GM23338 (cell line): ENCODE results near the gene KIF25. TPM values are rescaled to one million over a fixed set of nuclear protein-coding genes. Genes with fewer than 3 reads are reported as not detected.

Experiments
- ATAC-seq: fragments of 200-7000 bp; cut with Tn5 transposase; 3 replicates; pipeline ENCODE4 v1.9.1; 2020
- DNase-seq: peaks from one replicate; pipeline ENCODE4 v3.0.0-alpha.2; 2015; ENCODE audit warnings: low spot score
- H2AFZ ChIP-seq: fragments of 200-600 bp; sonication (generic); 2 replicates; pipeline ENCODE4 v1.8.0; 2016; ENCODE audit warnings: antibody characterized with exemption, mild to moderate bottlenecking, moderate library complexity
- H3F3A ChIP-seq: fragments of 200-600 bp; sonication (generic); replicated peaks from 2 replicates; pipeline ENCODE4 v1.8.0; 2017; ENCODE audit warnings: antibody characterized with exemption, mixed run types, low read depth
- H3K27ac ChIP-seq: fragments of 200-600 bp; sonication (generic); 2 replicates; pipeline ENCODE4 v1.6.1; 2016; ENCODE audit warnings: low read depth
- H3K27me3 ChIP-seq: fragments of 200-600 bp; sonication (generic); 2 replicates; pipeline ENCODE4 v1.8.0; 2016; ENCODE audit warnings: mild to moderate bottlenecking, mixed run types, moderate library complexity; ENCODE audit not compliant: insufficient read depth
- H3K36me3 ChIP-seq: fragments of 200-600 bp; sonication (generic); 2 replicates; pipeline ENCODE4 v1.8.0; 2016; ENCODE audit warnings: mild to moderate bottlenecking; ENCODE audit not compliant: insufficient read depth
- H3K4me1 ChIP-seq: fragments of 200-600 bp; sonication (generic); 2 replicates; pipeline ENCODE4 v1.8.0; 2016; ENCODE audit warnings: mild to moderate bottlenecking, moderate library complexity; ENCODE audit not compliant: insufficient read depth
- H3K4me2 ChIP-seq: fragments of 200-600 bp; sonication (generic); 2 replicates; pipeline ENCODE4 v1.7.1; 2017; ENCODE audit warnings: mixed run types
- H3K4me3 ChIP-seq: fragments of 200-600 bp; sonication (generic); 2 replicates; pipeline ENCODE4 v1.6.1; 2016; ENCODE audit warnings: mixed run types
- H3K79me2 ChIP-seq: fragments of 200-600 bp; sonication (generic); replicated peaks from 2 replicates; pipeline ENCODE4 v1.8.0; 2017; ENCODE audit warnings: mild to moderate bottlenecking; ENCODE audit not compliant: insufficient read depth
- H3K9me2 ChIP-seq: fragments of 200-600 bp; sonication (generic); 2 replicates; pipeline ENCODE4 v1.8.0; 2017; ENCODE audit not compliant: insufficient read depth
- H4K20me1 ChIP-seq: fragments of 200-600 bp; sonication (generic); replicated peaks from 2 replicates; pipeline ENCODE4 v1.8.0; 2017; ENCODE audit warnings: mild to moderate bottlenecking; ENCODE audit not compliant: insufficient read depth
- H3K27ac Mint-ChIP-seq: 2 replicates; pipeline ENCODE4 v1.8.0; 2020; ENCODE audit warnings: inconsistent platforms, mild to moderate bottlenecking, moderate library complexity, mixed read lengths
- H3K27me3 Mint-ChIP-seq: 3 replicates; pipeline ENCODE4 v1.8.0; 2022; ENCODE audit warnings: low read depth, mild to moderate bottlenecking, moderate library complexity, mixed read lengths, inconsistent platforms; ENCODE audit not compliant: insufficient read depth, poor library complexity
- H3K36me3 Mint-ChIP-seq: 3 replicates; pipeline ENCODE4 v1.8.0; 2021; ENCODE audit warnings: low read depth, mild to moderate bottlenecking, inconsistent platforms, moderate library complexity, mixed read lengths
- H3K4me1 Mint-ChIP-seq: 3 replicates; pipeline ENCODE4 v1.8.0; 2020; ENCODE audit warnings: mild to moderate bottlenecking, inconsistent platforms, mixed read lengths
- H3K4me3 Mint-ChIP-seq: 3 replicates; pipeline ENCODE4 v1.8.0; 2021; ENCODE audit warnings: moderate library complexity, mild to moderate bottlenecking, inconsistent platforms, mixed read lengths
- H3K9me3 Mint-ChIP-seq: 3 replicates; pipeline ENCODE4 v1.8.0; 2020; ENCODE audit warnings: moderate library complexity, mild to moderate bottlenecking, inconsistent platforms, mixed read lengths
- CTCF ChIP-seq, 2 experiments: fragments of 200-600 bp in 1 of 2; sonication (generic) in 1 of 2; conservative IDR thresholded peaks; 2 replicates each; pipeline versions ENCODE4 v1.5.1 to v1.6.1; 2016 to 2017; ENCODE audit warnings: antibody characterized with exemption in 2 of 2, low read depth in 2 of 2, mild to moderate bottlenecking in 2 of 2, moderate library complexity in 1 of 2
- EZH2 ChIP-seq: fragments of 200-600 bp; sonication (generic); IDR thresholded peaks from one replicate; pipeline ENCODE4 v1.8.0; 2017; ENCODE audit warnings: antibody characterized with exemption, mild to moderate bottlenecking, low read depth; ENCODE audit not compliant: unreplicated experiment
- JUNB ChIP-seq: IDR thresholded peaks from one replicate; pipeline ENCODE4 v1.6.1; 2016; ENCODE audit warnings: antibody characterized with exemption; ENCODE audit not compliant: unreplicated experiment
- POLR2AphosphoS5 ChIP-seq: IDR thresholded peaks from 2 replicates; pipeline ENCODE4 v1.6.1; 2016; ENCODE audit warnings: antibody characterized with exemption, low read depth
- ZNF114 ChIP-seq: fragments of 250-450 bp; sonication (Bioruptor Pico); IDR thresholded peaks from 2 replicates; pipeline ENCODE4 v1.5.0; 2020; ENCODE audit warnings: mild to moderate bottlenecking, moderate library complexity
- ZNF331 ChIP-seq: fragments of 250-450 bp; sonication (Bioruptor Pico); IDR thresholded peaks from 2 replicates; pipeline ENCODE4 v1.5.0; 2020; ENCODE audit warnings: low read depth, mild to moderate bottlenecking, moderate library complexity
- ZNF462 ChIP-seq: fragments of 250-450 bp; sonication (Bioruptor Pico); IDR thresholded peaks from 2 replicates; pipeline ENCODE4 v1.5.0; 2020; ENCODE audit warnings: mild to moderate bottlenecking, moderate library complexity
- polyA plus RNA-seq: library from polyadenylated mRNA; unstranded; fragments of >200 nt; fragmentation: Nextera tagmentation; extraction: Ambion mirVana; gene quantifications from 2 replicates; pipeline ENCODE4 v1.2.1, GENCODE V29; 2016
- total RNA-seq: library from RNA; depleted of rRNA; stranded (reverse); fragments of >200 nt; shearing (Covaris generic); gene quantifications from 2 replicates; pipeline ENCODE4 v1.2.3, GENCODE V29; 2014

The KIF25 gene
- total and polyA plus RNA-seq, 2 experiments from 2014 or later: 0.69 to 0.76 TPM

- no peak for TF ChIP-seq ZNF462 (CRISPR knock-in tag)
These were observed 21.2 kb downstream of the KIF25 start (continued) for GRCh38 chr6:168018664-168019063.

- Mint-ChIP-seq H3K4me1 (peaks cover 12% of the 10 kb centered on the region), H3K36me3 (no peaks in the 10 kb centered on the region)
- no peak for ATAC-seq
- no peak for TF ChIP-seq ZNF114
- TF ChIP-seq JUNB: no peak
- TF ChIP-seq POLR2AphosphoS5: no peak
- no peak for TF ChIP-seq EZH2
- no peak for TF ChIP-seq ZNF462 (CRISPR knock-in tag)
- no peak for TF ChIP-seq ZNF331
- TF ChIP-seq CTCF (conservative IDR thresholded peaks at IDR 0.05; ENCODE audit: low read depth in 2 of 2): no peak
These were observed 22.8 kb downstream of the KIF25 start for GRCh38 chr6:168020242-168020641.

More at GRCh38 chr6:168020242-168020641, 22.8 kb downstream of the KIF25 start:
- H4K20me1 ChIP-seq: no peaks in the 10 kb centered on the region
- no peaks in the 10 kb centered on the region for H3F3A ChIP-seq
- no peak overlapping the region for H3K4me3 ChIP-seq
- no peaks in the 10 kb centered on the region for H3K4me1 ChIP-seq
- H3K79me2 ChIP-seq: no peaks in the 10 kb centered on the region
- Mint-ChIP-seq H3K4me3 (no peak overlapping the region), H3K9me3 (no peaks in the 10 kb centered on the region; the same call in 2 of the 3 replicates), H3K27ac (no peak overlapping the region), H3K27me3 (peaks cover 3% of the 10 kb centered on the region)
- H3K27ac ChIP-seq: no peak overlapping the region
- DNase-seq: no peak
- no peaks in the 10 kb centered on the region for H3K36me3 ChIP-seq
- H3K4me2 ChIP-seq: no peak overlapping the region
- no peaks in the 10 kb centered on the region for H3K9me2 ChIP-seq
- no peaks in the 10 kb centered on the region for H3K27me3 ChIP-seq
- H2AFZ ChIP-seq: no peak overlapping the region
